ENCODE results near the gene RNF32. TPM values are rescaled to one million over a fixed set of nuclear protein-coding genes. Genes with fewer than 3 reads are reported as not detected.

Gene RNF32
- total RNA-seq, 1 experiment from 2014 or later = 0.61 TPM

GRCh38 chr7:156675721-156676120, 35.1 kb downstream of the RNF32 start:
- Mint-ChIP-seq H3K27me3 (ENCODE audit: low read depth) (no peaks in the 10 kb centered on the region), H3K9me3 (no peaks in the 10 kb centered on the region), H3K27ac (peak overlapping the region; percentile 54; the same call in 1 of the 2 replicates), H3K36me3 (peaks cover 13% of the 10 kb centered on the region; the same call in 1 of the 2 replicates), H3K4me3 (no peak overlapping the region), H3K4me1 (peaks cover 16% of the 10 kb centered on the region)
- ATAC-seq = no peak
- no peak for DNase-seq (ENCODE audit: low spot score)
- ChIA-PET POLR2A (no interaction called here), CTCF (interaction anchor here (0.6 to 1.5 kb wide), 3 partner anchors 21 to 77 kb away, joined by 3 to 6 read pairs (median 4); no protein-coding TSS in a partner anchor)
- no peak for TF ChIP-seq ZNF416 (CRISPR knock-in tag; IDR thresholded peaks at IDR 0.05)
- TF ChIP-seq MLX (CRISPR knock-in tag; IDR thresholded peaks at IDR 0.05) = no peak
- TF ChIP-seq FOXJ3 (CRISPR knock-in tag; IDR thresholded peaks at IDR 0.05; ENCODE audit: borderline replicate concordance) = no peak
- TF ChIP-seq SOX15 (CRISPR knock-in tag; IDR thresholded peaks at IDR 0.05) = no peak
- no peak for TF ChIP-seq IRF2 (CRISPR knock-in tag; IDR thresholded peaks at IDR 0.05; ENCODE audit: borderline replicate concordance, low read depth)
- TF ChIP-seq ZMAT4 (CRISPR knock-in tag; IDR thresholded peaks at IDR 0.05) = no peak
- no peak for TF ChIP-seq TEAD1 (CRISPR knock-in tag; IDR thresholded peaks at IDR 0.05)
- no peak for TF ChIP-seq ZNF396 (CRISPR knock-in tag; IDR thresholded peaks at IDR 0.05; ENCODE audit: borderline replicate concordance)
- no peak for TF ChIP-seq FOXP4 (CRISPR knock-in tag; IDR thresholded peaks at IDR 0.05)
- TF ChIP-seq, protein P1, sequence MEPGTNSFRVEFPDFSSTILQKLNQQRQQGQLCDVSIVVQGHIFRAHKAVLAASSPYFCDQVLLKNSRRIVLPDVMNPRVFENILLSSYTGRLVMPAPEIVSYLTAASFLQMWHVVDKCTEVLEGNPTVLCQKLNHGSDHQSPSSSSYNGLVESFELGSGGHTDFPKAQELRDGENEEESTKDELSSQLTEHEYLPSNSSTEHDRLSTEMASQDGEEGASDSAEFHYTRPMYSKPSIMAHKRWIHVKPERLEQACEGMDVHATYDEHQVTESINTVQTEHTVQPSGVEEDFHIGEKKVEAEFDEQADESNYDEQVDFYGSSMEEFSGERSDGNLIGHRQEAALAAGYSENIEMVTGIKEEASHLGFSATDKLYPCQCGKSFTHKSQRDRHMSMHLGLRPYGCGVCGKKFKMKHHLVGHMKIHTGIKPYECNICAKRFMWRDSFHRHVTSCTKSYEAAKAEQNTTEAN (CRISPR knock-in tag; IDR thresholded peaks at IDR 0.05) = no peak
- TF ChIP-seq, protein P2, sequence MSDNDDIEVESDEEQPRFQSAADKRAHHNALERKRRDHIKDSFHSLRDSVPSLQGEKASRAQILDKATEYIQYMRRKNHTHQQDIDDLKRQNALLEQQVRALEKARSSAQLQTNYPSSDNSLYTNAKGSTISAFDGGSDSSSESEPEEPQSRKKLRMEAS (CRISPR knock-in tag; IDR thresholded peaks at IDR 0.05) = no peak
- TF ChIP-seq, protein P3, sequence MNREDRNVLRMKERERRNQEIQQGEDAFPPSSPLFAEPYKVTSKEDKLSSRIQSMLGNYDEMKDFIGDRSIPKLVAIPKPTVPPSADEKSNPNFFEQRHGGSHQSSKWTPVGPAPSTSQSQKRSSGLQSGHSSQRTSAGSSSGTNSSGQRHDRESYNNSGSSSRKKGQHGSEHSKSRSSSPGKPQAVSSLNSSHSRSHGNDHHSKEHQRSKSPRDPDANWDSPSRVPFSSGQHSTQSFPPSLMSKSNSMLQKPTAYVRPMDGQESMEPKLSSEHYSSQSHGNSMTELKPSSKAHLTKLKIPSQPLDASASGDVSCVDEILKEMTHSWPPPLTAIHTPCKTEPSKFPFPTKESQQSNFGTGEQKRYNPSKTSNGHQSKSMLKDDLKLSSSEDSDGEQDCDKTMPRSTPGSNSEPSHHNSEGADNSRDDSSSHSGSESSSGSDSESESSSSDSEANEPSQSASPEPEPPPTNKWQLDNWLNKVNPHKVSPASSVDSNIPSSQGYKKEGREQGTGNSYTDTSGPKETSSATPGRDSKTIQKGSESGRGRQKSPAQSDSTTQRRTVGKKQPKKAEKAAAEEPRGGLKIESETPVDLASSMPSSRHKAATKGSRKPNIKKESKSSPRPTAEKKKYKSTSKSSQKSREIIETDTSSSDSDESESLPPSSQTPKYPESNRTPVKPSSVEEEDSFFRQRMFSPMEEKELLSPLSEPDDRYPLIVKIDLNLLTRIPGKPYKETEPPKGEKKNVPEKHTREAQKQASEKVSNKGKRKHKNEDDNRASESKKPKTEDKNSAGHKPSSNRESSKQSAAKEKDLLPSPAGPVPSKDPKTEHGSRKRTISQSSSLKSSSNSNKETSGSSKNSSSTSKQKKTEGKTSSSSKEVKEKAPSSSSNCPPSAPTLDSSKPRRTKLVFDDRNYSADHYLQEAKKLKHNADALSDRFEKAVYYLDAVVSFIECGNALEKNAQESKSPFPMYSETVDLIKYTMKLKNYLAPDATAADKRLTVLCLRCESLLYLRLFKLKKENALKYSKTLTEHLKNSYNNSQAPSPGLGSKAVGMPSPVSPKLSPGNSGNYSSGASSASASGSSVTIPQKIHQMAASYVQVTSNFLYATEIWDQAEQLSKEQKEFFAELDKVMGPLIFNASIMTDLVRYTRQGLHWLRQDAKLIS (CRISPR knock-in tag; IDR thresholded peaks at IDR 0.05; ENCODE audit: borderline replicate concordance) = no peak
- TF ChIP-seq ARID4B (CRISPR knock-in tag; IDR thresholded peaks at IDR 0.05; ENCODE audit: borderline replicate concordance) = no peak
- no peak for TF ChIP-seq SMAD4 (CRISPR knock-in tag; IDR thresholded peaks at IDR 0.05)

Measured in WTC11 (cell line).